Neural progenitor cell (in vitro differentiated cells): ENCODE results near the gene PLA2G4F. TPM values are rescaled to one million over a fixed set of nuclear protein-coding genes. Genes with fewer than 3 reads are reported as not detected.

Experiments used
- DNase-seq: peaks from one replicate; pipeline ENCODE4 v3.0.0-alpha.2; 2016; ENCODE audit warnings: low spot score
- H2AFZ ChIP-seq: fragments of 200-600 bp; sonication (generic); replicated peaks from 2 replicates; pipeline ENCODE4 v1.6.1; 2016; ENCODE audit warnings: antibody characterized with exemption
- H3F3A ChIP-seq: fragments of 200-600 bp; sonication (generic); 2 replicates; pipeline ENCODE4 v1.6.1; 2016; ENCODE audit warnings: antibody characterized with exemption, low read depth
- H3K27ac ChIP-seq: fragments of 200-600 bp; sonication (generic); 2 replicates; pipeline ENCODE4 v1.5.1; 2016; ENCODE audit warnings: mild to moderate bottlenecking
- H3K27me3 ChIP-seq: fragments of 200-600 bp; sonication (generic); 2 replicates; pipeline ENCODE4 v1.6.1; 2016; ENCODE audit warnings: mild to moderate bottlenecking, moderate library complexity
- H3K36me3 ChIP-seq: fragments of 200-600 bp; sonication (generic); 2 replicates; pipeline ENCODE4 v1.5.1; 2016
- H3K4me1 ChIP-seq: fragments of 200-600 bp; sonication (generic); 2 replicates; pipeline ENCODE4 v1.6.1; 2016; ENCODE audit warnings: mixed run types
- H3K4me2 ChIP-seq: fragments of 200-600 bp; sonication (generic); 2 replicates; pipeline ENCODE4 v1.6.1; 2016
- H3K4me3 ChIP-seq: fragments of 200-600 bp; sonication (generic); 2 replicates; pipeline ENCODE4 v1.5.1; 2016
- H3K79me2 ChIP-seq: fragments of 200-600 bp; sonication (generic); 2 replicates; pipeline ENCODE4 v1.6.1; 2016; ENCODE audit warnings: low read depth
- H3K9ac ChIP-seq: fragments of 200-600 bp; sonication (generic); 2 replicates; pipeline ENCODE4 v1.6.1; 2016
- H3K9me3 ChIP-seq: fragments of 200-600 bp; sonication (generic); 2 replicates; pipeline ENCODE4 v1.5.1; 2016; ENCODE audit warnings: low read depth
- H4K20me1 ChIP-seq: fragments of 200-600 bp; sonication (generic); 2 replicates; pipeline ENCODE4 v1.6.1; 2016; ENCODE audit warnings: low read depth
- H3K27ac Mint-ChIP-seq: 3 replicates; pipeline ENCODE4 v1.8.0; 2021; ENCODE audit warnings: mixed read lengths
- H3K27me3 Mint-ChIP-seq: 2 replicates; pipeline ENCODE4 v1.8.0; 2022; ENCODE audit warnings: low read depth, mild to moderate bottlenecking, inconsistent platforms, moderate library complexity, mixed read lengths; ENCODE audit not compliant: insufficient read depth
- H3K36me3 Mint-ChIP-seq: 3 replicates; pipeline ENCODE4 v1.8.0; 2021; ENCODE audit warnings: mixed read lengths
- H3K4me1 Mint-ChIP-seq: 3 replicates; pipeline ENCODE4 v1.8.0; 2021; ENCODE audit warnings: mixed read lengths
- H3K4me3 Mint-ChIP-seq: 3 replicates; pipeline ENCODE4 v1.8.0; 2021; ENCODE audit warnings: mild to moderate bottlenecking, moderate library complexity, mixed read lengths
- H3K9me3 Mint-ChIP-seq: 3 replicates; pipeline ENCODE4 v1.8.0; 2020; ENCODE audit warnings: mixed read lengths
- CTCF ChIP-seq: fragments of 200-600 bp; sonication (generic); IDR thresholded peaks from 2 replicates; pipeline ENCODE4 v1.5.1; 2017; ENCODE audit warnings: antibody characterized with exemption, mild to moderate bottlenecking
- EZH2 ChIP-seq: fragments of 200-600 bp; sonication (generic); IDR thresholded peaks from 2 replicates; pipeline ENCODE4 v1.6.1; 2017; ENCODE audit warnings: antibody characterized with exemption, mild to moderate bottlenecking, moderate library complexity
- EZH2phosphoT487 ChIP-seq: fragments of 200-600 bp; sonication (generic); IDR thresholded peaks from 2 replicates; pipeline ENCODE4 v1.6.1; 2017; ENCODE audit warnings: antibody characterized with exemption
- total RNA-seq: library from RNA; depleted of rRNA; stranded (reverse); fragments of >200 nt; gene quantifications from 2 replicates; pipeline ENCODE4 v1.2.3, GENCODE V29; 2015; ENCODE audit warnings: low replicate concordance

The PLA2G4F gene
- total RNA-seq, 1 donor from 2014 or later: not detected

- TF ChIP-seq CTCF (no peak), EZH2 (no peak), EZH2phosphoT487 (no peak)
- Histone ChIP-seq H3F3A (no peaks in the 10 kb centered on the region), H3K4me3 (no peak overlapping the region), H3K4me2 (no peak overlapping the region), H3K9ac (no peak overlapping the region), H4K20me1 (no peaks in the 10 kb centered on the region), H3K36me3 (no peaks in the 10 kb centered on the region), H3K9me3 (no peaks in the 10 kb centered on the region), H3K27me3 (no peaks in the 10 kb centered on the region), H3K27ac (no peak overlapping the region), H3K4me1 (no peaks in the 10 kb centered on the region), H2AFZ (no peak overlapping the region), H3K79me2 (no peaks in the 10 kb centered on the region)
- no peak overlapping the region for H3K4me3 Mint-ChIP-seq
- peak overlapping the region; percentile 33 for H3K27ac Mint-ChIP-seq
- peaks cover 6% of the 10 kb centered on the region for H3K4me1 Mint-ChIP-seq
- H3K27me3 Mint-ChIP-seq: peaks cover 13% of the 10 kb centered on the region
- H3K9me3 Mint-ChIP-seq: no peaks in the 10 kb centered on the region
- H3K36me3 Mint-ChIP-seq: no peaks in the 10 kb centered on the region
- DNase-seq: no peak
Measured at GRCh38 chr15:42151736-42152135, 4.7 kb downstream of the PLA2G4F start.

- DNase-seq: no peak
- Mint-ChIP-seq H3K27ac (peak overlapping the region; percentile 33), H3K4me3 (no peak overlapping the region)
Measured at GRCh38 chr15:42151141-42151561, 5.3 kb downstream of the PLA2G4F start.

GRCh38 chr15:42150219-42150970, 6.0 kb downstream of the PLA2G4F start:
- Mint-ChIP-seq H3K9me3 (no peaks in the 10 kb centered on the region), H3K4me3 (no peak overlapping the region), H3K27me3 (peaks cover 13% of the 10 kb centered on the region), H3K4me1 (peaks cover 6% of the 10 kb centered on the region), H3K27ac (peak overlapping the region; percentile 37), H3K36me3 (no peaks in the 10 kb centered on the region)
- Histone ChIP-seq H3K27ac (no peak overlapping the region), H3F3A (no peaks in the 10 kb centered on the region), H3K4me2 (no peak overlapping the region), H3K79me2 (no peaks in the 10 kb centered on the region), H4K20me1 (no peaks in the 10 kb centered on the region), H3K9ac (no peak overlapping the region), H3K4me1 (no peaks in the 10 kb centered on the region), H3K9me3 (no peaks in the 10 kb centered on the region), H3K4me3 (no peak overlapping the region), H3K27me3 (no peaks in the 10 kb centered on the region), H3K36me3 (no peaks in the 10 kb centered on the region), H2AFZ (no peak overlapping the region)
- no peak for DNase-seq
- TF ChIP-seq EZH2phosphoT487 (no peak), EZH2 (no peak), CTCF (no peak)

More at GRCh38 chr15:42151141-42151561, 5.3 kb downstream of the PLA2G4F start:
- no peaks in the 10 kb centered on the region for H3K9me3 ChIP-seq
- H3K36me3 Mint-ChIP-seq: no peaks in the 10 kb centered on the region
- no peak overlapping the region for H3K27ac ChIP-seq
- no peaks in the 10 kb centered on the region for H3K4me1 ChIP-seq
- no peaks in the 10 kb centered on the region for H3K36me3 ChIP-seq
- no peak overlapping the region for H3K4me2 ChIP-seq
- H3F3A ChIP-seq: no peaks in the 10 kb centered on the region
- H3K4me1 Mint-ChIP-seq: peaks cover 6% of the 10 kb centered on the region
- TF ChIP-seq EZH2 (no peak), CTCF (no peak), EZH2phosphoT487 (no peak)
- peaks cover 13% of the 10 kb centered on the region for H3K27me3 Mint-ChIP-seq
- no peaks in the 10 kb centered on the region for H3K9me3 Mint-ChIP-seq
- H3K4me3 ChIP-seq: no peak overlapping the region
- no peaks in the 10 kb centered on the region for H3K27me3 ChIP-seq
- no peaks in the 10 kb centered on the region for H3K79me2 ChIP-seq
- H2AFZ ChIP-seq: no peak overlapping the region
- no peaks in the 10 kb centered on the region for H4K20me1 ChIP-seq
- no peak overlapping the region for H3K9ac ChIP-seq
